HG03095 (cell line): Measurements from ENCODE around the gene DHRSX.
A peak's percentile ranks its signal among the peaks of the same experiment; 100 is the strongest.
"Not testable (repeated sequence)": the region's sequence is repeated elsewhere in the genome, so short reads cannot be mapped to it uniquely, and the experiment has no call there.

Source experiments
- ATAC-seq: cut with Tn5 transposase; IDR thresholded peaks from one replicate; pipeline ENCODE4 v1.9.1; 2021; ENCODE audit warnings: moderate library complexity; ENCODE audit not compliant: unreplicated experiment

The DHRSX gene

DNA sequence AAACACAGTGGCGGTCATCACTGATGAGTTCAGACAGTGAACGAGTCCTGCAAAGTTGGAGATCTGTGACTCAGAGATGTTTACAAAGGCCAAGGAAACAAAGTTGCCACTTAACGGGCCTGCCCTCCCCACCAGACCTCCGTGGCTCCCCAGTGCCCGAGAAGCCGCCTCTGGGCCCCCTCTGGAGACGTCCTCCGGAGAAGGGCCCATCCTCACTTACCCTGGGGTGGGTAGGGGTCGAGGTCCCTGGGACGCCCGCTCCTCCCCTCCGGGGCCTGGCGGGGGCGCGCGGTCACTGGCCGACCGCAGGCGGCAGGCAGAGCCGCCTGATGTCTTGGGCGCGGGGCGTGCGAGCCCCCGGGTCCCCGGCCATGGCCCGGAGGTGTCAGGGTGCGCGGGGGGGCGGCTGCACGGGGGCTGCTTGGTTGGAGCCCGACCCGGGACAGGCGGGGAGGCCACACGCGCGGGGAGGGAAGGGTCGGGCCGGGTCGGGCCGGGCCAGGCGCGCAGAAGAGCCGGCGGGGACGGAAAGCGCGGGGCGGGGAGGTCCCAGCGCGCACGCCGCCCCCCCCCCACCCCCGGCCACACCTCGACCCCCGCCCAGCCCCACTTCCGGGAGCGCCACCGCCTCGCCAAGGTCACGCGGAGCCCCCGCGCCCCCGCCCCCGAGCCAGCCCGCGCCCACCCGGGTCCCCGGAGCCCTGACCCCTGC lies 529 bp downstream of the DHRSX start:
- ATAC-seq = peak; percentile 58

DNA sequence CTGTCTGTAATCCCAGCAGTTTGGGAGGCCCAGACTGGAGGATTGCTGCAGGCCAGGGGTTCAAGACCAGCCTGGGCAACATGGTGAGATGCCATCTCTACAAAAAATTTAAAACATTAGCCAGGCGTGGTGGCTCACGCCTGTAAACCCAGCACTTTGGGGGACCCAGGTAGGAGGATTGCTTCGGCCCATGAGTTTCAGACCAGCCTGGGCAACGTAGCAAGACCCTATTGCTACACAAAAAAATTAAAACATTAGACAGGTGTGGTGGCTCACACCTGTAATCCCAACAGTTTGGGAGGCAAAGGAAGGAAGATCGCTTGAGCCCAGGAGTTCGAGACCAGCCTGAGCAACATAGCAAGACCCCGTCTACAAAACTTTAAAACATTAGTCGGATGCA lies 1.3 kb downstream of the DHRSX start:
- no peak for ATAC-seq

DNA sequence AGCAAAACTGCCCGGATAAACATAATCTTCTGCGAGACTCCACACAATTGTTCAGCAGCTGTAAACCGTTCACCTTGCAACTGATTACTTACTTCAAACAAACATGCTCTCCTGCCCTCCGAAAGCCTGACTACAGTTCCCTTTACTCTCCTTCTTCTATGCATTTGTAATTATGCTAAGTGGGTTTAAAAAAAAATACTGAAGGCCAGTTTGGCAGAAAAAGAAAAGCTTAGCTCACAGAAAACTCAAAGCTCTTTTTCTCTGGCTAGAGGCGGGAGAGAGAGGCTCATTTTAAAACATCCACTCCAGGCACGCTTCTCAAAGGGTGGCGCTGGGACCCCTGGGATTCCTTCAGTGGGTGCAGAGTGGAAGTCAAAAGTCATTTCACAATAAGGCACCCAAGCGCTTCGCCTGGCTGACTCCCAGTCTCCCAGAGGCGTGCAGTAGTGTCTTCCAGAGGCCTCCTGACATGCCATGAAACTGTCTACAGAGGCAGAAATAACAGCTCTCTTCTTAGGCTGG lies 1.9 kb downstream of the DHRSX start:
- ATAC-seq = no peak

DNA sequence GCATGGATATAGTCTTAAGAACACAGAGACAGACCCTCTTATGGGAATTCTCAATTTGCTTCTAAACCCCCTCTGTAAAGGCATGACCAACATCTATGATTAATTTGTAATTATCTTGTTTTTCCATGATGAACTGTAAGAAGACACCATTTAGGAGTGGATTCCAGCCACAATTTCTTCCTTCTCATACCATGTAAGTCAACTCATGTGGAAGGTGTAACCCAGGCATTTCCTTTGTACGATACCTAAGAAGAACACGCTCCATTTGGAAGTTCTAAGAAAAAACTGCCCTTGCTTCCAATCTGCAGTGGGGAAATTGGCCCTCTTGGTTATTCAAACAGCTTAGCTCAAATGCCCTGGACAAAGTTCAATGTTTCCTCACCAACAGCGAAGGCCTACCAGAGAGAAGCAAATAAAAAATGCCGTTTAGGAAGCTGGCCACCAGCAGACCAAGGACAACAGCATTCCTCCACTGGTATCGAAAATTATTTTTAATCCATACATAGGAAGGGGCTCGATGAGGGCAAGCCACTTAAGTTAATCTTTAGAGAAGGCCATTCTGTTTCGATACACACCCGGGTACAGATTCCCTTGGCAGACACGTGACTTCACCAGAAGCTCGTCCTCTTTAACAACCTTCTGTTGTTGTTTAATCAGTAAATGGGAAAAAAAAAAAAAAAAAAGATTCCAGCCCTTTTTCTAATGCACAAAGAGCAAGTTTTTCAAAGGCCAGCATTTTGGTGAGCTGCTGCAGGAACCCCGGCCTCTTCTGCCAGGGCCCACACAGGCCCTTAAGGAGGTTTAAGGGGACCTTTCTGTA lies 2.6 kb downstream of the DHRSX start:
- ATAC-seq = no peak

DNA sequence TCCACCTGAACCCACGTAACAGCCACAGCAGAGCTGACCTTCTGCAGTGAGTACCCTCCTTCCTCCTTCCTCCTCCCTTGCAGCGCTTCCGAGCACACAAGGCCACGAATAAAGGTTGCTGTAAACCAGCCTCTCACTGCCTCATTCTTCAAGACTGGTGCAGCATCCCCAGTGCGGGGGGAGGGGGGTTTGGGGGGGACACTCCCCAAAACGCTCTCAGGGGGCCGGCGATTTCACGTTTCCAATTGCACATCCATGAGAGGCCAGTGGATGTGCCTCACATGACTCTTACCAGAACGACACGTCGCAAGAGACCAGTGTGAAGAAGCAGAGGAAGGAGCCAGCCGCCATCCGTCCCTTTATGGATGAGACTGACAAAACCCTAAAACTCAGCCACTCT lies 5.2 kb downstream of the DHRSX start:
- ATAC-seq = no peak

DNA sequence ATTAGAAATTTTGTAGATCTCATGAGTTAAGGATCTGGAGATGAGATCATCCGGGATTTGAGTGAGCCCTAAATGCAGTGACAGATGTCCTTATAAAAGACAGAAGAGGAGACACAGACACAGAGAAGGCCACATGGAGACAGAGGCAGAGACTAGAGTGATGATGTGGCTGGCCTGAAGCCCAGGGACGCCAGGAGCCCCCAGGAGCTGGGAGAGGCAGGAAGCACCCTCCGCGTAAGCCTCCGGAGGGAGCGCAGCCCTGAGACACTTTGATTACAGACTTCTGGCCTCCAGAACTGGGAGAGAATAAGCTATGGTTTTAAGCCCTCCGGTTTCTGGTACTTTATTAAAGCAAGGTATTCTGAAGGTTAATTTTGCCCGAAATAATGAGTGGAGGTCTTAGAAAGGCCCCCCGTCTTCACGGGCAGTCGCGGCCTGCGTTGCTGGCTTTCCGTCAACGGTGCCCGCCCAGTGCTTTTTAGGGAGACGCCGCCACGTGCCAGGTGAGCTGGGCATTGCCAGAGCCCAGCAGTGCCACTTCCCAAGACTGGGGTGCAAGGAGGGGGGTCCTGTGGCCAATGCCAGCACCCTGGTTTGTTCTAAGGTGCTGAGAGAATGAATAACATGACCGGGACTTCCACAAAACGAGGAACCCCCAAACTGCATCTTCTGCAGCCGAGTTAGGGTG lies 8.1 kb downstream of the DHRSX start:
- ATAC-seq = no peak

DNA sequence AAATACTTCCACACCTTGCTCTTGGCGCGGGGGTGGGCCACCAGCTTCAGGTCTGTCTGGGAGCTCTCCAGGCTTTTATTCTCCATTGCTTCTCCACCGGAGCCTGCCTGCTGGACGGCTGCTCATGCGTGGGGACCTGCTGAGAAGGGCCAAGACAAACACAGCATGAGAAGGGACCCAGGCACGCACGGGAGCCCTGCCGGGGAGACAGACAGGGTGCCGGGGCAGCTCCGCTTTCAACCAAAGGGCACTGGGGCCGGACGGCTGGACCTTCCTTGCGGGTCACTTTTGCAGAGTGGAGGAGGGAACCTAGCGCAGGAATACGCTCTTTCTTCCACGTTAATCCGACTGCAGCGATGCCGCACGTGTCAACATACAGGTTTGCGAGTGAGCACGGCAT lies 10.1 kb downstream of the DHRSX start:
- no peak for ATAC-seq

DNA sequence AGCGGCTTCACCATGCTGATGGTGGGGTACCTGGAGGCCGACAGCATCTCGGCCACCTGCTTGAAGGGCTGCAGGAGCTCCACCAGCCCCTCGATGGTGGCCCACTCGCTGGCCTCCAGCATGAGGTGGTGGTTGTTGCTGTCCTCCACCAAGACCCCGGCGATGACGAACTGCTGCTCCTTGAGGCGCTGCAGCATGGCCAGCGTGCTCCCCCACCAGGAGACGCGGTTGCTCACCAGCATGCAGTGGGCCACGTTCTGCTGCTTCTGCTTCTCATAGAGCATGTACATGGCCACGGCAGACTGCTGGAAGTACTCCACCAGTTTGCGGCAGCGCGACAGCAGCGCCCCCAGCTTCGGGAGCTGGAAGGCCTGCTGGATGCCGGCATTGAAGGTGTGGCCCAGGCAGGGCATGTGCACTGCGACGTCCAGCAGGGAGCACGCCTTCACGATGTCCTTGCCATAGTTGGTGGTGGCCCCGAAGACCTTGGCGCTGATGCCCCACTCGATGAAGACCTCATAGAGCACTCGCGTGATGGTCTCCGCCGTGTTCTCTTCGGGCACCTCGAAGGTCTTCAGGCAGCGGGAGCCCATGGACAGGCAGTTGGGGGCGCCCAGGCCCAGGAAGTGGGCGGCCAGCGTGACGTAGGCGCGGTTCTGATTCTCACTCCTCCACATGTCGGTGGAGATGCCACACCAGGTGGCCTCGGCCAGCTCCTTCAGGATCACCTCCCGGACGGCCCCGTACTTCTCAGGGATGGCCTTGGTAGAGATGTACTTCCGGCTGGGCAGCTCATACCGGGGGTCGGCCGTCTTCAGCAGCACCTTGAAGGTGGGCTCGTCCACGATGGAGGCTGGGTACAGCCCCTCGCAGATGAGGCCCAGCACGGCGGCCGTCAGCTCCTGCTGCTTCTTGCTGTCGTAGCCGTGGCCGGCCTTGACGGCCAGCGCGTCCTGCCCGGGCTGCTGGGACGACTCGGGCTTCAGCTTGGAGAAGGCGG lies 11.0 kb downstream of the DHRSX start:
- no peak for ATAC-seq

DNA sequence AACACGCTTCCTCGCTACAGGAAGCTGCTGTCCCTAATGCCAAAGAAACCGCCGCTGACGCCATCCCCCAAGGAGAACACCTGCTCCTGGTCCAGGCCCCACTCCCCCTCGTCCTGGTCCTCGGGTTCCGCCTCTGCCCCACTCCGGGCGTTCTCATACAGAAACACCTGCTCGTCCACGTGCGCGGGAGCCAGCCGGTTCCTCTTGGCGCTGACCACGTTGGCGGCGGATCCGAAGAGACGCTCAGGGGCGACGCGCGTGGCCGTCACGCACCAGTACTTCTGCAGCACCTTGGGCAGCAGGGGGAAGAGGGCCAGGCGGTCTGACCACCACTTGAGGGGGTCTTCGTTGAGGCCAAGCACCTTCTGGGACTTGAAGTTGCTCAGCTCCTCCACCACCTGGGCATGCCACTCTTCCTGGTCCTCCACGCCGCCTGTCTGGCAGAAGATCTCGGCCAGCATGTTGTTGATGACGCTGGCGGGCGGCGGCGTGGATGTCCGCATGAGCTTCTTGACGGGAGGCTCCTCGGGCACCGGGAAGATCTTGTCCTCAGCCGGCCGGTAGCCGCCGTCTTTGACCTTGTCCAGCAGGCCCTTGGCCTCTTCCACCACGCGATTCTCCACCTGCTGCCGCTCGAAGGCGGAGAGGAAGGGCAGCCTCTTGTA lies 12.0 kb downstream of the DHRSX start:
- ATAC-seq = no peak

DNA sequence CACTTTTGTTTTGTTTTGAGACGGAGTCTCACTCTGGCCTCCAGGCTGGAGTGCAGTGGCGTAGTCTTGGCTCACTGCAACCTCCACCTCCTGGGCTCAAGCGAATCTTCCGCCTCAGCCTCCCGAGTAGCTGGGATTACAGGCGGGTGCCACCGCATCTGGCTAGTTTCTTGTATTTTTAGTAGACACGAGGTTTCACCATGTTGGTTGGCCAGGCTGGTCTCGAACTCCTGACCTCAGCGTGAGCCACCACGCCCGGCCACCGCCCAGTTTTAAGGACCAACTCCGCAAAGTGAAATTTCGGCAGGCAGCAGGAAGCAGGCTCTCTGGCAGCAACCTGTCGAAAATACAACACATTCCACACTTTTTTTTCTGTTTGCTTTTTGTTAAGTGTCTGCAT lies 13.4 kb downstream of the DHRSX start:
- ATAC-seq = no peak

DNA sequence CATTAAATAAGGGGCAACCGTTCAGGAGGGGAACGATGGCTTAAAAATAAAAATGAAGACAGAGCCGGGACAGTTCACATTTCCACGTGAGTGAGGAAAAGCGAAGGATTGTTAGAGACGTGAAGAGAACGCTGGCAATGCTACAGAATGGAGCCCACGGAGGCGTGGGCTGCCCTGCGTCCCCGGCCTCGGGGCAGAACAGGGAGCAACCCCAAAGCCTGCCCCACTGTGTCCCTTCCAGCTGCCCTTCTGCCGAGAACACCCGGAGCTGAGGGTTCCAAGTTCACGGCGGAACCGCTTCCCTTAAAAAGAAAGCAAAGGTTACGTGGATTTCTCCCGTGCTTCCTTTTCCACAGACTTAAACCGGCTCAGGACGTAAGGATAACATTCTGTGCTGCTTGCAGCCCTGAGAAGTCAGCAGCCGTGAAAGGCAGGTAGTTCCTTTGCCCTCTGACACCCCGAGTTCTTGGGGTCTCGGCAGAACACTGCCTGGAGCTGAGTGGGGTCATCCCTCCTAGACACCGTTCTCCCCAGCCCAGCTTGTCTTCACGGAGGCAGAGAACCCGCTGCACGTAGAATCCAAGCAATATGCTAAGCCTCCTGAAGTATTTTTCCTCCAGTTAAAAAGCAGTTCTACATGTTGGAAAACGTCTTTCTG lies 14.2 kb downstream of the DHRSX start:
- no peak for ATAC-seq

DNA sequence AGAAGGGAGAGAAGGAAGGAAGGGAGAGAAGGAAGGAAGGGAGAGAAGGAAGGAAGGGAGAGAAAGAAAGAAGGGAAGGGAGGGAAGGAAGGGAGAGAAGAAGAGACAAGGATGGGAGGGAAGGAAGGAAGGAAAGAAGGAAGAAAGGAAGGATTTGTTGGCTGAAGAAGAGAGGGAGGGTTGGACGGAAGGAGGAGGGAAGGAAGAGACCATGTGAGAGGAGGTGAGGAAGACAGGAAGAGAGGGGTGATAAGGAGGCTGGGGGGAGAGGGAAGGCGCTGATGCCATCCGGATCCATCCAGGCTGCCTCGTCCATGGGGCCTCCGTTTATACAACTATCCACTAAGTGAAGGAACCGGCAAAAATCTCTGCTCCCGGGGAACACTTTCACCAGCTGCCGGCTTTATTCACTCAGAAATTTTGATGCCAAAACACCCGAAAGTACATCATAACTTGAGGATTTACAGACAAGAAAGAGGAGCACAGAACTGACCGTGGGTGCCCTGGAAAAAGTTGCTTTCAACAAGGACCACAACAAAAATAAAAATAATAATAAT lies 14.9 kb downstream of the DHRSX start:
- no peak for ATAC-seq

DNA sequence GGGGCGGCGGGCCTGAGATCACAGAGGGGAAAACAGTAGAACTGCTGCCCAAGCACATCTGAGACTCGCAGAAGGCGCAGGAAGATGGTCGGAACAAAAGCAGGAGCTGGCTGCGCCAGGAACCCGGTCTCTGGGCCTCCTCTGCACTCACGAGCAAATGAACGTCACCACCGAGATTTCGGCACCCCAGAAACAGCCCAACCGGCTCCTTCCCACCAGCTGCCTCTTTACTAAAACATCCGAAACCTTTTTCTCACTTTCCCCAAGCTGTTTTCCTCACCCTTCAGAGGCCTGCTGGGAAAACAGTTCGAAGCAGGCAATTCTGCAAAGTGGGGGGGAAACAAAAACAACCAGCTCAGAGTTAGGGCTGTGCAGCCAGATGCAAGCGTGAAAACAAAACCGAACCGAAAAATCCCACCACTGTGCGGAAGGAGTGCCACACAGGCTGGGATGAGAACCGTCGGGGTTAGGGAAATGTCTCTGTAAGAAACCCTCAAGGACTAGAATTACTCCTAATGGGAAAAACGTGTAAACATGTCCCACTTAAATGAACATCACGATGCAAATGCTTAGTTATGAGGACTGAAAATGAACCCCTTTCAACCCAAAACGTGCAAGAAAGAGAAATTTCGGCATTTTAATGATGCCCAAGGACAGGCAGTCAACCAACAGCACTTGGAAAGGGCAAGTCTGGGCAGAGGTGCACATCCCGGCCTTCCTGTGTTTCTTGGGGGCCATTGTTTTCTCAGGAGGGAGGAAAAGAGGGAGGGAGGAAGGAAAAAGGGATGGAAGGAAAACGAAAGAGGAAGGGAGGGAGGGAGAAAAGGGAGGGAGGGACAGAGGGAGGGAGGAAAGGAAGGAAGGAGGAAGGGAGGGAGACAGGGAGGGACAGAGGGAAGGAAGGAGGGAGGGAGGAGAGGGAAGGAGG lies 15.8 kb downstream of the DHRSX start:
- ATAC-seq = no peak

DNA sequence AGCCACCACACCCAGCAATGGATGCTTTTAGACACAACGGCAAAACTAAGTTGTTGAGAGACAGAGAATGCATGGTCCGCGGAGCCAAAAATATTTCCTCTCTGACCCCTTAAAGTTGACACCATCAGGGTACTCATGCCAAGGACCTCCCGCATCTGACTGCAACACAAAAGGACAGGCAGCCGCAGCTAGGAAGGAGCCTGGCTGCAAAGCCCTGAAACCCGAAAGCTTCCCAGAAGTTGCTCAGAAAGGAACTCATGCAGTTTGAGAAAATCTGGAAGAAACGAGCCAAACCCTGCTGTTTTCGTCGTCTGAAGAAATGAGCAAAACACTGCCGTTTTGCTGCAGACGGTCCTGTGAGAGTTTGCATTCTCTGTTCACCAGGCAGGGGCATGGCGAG lies 16.5 kb downstream of the DHRSX start:
- ATAC-seq = no peak

DNA sequence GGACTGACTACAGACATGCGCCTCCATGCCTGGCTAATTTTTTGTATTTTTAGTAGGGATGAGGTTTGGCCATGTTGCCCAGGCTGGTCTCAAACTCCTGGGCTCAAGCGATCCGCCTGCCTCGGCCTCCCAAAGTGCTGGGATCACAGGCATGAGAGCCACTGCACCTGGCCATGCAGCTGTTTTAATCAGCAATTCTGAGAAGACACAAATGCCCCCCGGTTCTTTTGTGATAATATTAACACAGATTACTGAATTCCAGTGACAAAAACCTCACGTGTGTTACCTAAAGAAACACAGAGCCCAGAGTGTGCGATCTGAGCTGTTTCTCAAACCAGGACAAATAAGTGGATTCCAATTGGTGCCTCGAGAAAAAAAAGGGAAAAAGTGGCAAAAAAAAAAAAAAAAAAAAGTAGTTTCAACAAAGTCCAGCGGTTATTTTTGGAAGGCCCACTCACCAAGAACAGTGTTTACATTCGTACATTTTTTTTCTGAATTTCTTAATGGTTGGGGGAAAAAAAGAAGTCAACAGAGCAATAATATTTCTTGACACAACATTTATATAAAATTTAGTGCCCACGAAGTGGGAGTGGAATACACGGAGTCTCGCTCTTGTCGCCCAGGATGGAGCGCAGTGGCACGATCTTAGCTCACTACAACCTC lies 17.2 kb downstream of the DHRSX start:
- no peak for ATAC-seq

DNA sequence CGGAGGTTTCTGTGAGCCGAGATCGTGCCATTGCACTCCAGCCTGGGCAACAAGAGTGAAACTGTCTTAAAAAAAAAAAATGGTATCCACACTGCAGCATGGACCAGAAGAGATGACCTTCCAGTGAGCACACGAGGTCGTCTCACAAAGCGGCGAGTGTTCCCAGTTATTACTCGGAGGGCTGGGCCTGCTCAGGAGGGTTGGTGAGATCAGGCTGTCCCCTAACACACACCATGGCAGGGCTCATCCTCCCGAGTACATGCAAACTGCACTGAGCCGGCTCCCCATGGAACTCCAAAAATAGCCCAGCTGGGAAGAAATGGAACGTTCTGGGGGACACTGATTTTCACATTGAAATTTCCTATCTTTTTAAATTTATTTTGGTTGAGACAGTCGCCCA lies 19.2 kb downstream of the DHRSX start:
- not testable (repeated sequence) for ATAC-seq

DNA sequence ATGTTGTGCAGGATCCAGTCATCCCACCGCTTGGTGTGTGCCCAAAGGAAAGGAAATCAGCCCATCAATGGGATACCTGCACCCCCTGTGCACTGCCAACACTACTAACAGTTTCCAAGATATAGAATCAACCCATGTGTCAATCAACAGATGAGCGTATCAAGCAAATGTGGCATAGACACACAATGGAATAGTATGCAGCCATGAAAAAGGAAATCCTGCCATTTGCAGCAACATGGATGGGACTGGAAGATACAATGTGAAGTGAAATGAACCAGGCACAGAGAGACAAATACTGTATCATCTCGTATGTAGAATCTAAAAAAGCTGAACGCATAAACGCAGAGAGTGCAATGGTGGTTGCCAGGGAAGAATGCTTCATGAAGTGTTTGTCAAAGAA lies 20.8 kb downstream of the DHRSX start:
- ATAC-seq = not testable (repeated sequence)

DNA sequence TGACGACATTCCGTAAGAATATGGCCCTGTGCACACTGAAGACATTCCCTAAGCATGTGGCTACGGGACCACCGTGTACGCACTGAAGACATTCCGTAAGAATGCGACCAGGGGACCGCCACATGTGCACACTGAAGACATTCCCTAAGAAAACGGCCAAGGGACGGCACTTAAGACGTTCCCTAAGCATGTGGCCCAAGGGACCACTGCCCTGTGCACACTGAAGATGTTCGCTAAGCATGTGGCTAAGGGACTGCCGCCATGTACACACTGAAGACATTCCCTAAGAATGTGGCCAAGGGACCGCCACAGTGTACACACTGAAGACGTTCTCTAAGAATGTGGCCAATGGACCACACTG lies 21.4 kb downstream of the DHRSX start:
- no peak for ATAC-seq
